ENCODE results near the gene PSEN1.

Gene PSEN1

DNA sequence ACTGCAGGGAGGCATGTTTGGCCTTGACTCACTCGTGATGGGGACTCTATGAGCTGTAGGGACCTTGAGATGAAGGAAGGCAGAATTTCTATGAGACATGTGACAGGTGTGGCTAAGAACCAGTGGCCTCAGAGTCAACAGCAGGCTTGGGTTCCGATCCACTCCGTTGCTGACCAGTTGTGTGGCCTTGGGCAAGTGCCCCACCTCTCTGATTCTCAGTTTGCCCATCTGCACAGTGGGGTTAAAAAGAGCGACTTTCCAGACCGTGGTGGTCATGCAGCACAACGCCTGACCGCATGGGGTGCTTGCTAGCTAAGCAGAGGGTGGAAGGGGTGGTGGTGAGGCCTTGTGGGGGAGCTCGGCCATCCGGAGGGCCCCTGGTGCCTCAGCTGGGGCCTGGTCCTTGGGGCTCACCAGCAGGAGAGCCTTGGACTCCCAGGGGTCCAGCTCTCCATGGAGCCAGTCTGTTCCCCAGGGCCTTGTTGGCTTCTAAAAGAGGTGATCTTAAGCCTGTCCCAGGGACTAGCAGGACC lies 119.5 kb downstream of the PSEN1 start:
- no peak for DNase-seq

DNA sequence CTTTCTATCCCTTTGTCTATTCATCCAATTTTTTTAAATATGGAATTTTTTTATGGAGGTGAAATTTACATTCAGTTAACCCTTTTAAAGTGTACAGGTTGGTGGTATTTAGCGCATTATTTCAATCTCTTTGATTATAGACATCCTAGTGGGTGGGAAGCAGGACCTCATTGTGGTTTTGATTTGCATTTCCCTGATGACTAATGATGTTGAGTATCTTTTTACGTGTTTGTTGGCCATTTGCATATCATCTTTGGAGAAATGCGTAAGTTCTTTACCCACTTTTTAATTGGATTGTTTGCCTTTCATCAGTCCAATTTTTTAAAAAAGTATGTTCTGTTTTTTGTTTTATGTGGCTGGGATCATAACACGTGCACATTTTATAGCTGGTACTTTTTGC lies 121.8 kb downstream of the PSEN1 start:
- no peak for DNase-seq

DNA sequence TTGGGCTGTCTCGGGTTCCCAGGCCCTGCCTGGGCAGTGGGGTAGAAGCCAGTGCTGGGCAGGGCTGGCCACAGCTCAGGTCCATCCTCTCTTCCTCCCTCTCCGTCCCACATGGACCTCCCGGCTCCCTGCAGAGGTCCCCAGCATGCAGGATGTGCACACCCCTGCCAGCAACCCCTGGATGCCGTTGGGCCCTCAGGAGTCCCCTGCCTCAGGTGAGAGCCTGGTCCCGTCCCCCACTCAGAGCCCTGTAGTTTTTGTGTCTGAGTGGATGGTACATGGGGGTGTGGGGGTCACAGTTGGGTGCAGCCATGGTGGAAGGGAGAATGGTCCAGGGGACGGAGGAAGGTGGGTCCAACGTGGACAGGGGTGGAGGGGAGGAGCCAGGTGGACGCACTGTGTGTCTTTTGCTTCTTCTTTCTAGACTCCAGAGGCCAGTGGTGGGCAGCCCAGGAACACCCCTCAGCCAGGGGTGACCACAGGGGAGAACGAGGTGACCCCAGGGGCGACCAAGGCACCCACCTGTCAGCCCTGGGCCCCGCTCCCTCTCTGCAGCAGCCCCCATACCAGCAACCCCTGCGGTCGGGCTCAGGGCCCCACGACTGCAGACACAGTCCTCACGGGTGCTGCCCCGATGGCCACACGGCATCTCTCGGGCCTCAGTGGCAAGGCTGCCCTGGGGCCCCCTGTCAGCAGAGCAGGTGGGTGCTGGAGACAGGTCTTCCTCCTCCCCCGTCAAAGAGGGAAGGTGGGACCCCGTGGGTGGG lies 122.7 kb downstream of the PSEN1 start:
- no peak for DNase-seq

DNA sequence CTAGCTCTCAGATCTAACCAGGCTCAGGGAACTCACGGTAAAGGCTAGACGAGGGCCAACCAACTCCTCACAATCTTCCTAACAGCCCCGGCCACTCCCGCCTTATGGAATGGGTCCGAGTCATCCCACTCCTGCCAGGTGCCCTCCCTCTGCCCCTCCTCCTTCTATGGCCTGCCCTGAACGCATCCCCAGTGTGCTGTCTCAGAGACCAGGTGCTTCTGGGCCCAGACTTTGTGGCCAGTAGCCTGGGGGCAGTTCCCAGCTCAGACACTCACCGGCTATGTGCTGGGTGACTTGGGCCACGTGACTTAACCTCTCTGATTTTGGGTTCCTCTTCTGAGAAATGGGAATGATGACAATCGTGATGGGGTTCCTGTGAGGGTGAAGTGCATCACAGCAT lies 123.5 kb downstream of the PSEN1 start:
- DNase-seq = no peak

DNA sequence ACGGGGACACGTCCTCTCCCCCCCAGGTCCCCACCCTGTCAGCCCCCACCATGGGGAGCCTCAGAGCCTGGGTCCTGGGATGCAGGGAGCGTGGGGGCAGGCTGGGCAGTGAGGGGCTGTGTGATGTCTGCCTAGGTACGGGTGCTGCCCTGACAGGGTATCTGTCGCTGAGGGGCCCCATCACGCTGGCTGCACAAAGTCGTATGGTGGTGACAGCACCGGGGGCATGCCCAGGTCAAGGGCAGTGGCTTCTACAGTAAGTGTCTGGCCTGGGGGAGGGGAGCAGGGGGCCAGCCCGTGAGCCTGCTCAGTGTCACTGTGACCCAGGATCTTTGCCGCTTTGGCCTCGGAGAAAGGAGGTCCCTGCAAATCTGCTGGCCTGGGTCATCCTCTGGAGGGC lies 124.3 kb downstream of the PSEN1 start:
- DNase-seq = no peak

DNA sequence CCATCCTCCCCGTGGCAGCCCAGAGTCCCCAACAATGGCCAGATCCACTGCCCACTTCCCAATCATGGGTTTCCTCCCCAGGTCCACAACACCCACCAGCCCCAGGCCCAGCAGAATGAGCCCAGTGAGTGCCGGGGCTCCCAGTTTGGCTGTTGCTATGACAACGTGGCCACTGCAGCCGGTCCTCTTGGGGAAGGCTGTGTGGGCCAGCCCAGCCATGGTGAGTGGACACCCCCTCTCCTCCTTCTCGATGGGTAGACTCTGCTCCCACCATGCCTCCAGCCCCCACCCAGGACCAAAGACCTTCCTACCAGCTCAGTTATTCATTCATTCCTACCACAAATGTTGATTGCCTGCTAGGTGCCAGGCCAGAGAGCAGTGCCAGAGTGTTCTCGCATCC lies 124.8 kb downstream of the PSEN1 start:
- no peak for DNase-seq

DNA sequence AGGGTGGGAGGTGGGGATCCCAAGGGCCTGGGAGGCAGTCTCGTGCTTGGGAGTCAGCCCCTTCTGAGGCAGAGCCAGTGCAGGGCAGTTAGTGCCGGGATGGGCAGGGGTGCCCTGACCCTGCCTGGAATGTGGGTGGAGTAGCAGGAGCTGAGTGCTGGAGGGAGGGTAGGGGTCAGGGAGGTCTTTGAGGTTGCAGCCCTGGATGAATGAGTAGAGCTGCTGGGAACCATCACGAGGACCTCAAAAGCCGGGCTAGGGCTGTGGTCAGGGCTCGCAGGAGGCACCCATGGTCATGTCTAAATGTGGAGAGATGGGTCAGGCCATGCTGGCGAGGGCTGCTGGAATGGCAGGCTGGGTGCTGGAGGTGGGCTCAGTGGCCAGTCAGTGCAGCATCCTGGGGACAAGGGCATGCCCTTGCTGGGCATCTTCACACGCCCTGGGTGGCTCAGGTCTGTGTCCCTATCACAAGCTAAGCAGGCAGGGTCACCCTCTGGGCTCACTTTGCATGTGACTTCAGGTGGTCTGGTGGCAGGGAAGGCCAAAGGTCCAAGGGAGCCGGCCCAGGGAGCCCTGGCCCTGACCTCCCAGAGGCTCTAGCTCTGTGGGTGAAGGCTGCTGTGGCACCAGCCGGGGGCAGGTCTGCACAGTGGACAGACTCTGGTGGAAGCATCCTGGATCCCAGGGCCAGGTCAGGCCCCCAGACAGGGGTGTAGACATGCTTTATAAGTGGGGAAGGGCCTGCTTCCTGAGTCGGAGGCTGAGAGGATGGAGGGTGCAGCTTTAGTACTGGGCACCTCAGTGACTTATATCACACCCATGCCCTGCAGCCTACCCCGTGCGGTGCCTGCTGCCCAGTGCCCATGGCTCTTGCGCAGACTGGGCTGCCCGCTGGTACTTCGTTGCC lies 125.5 kb downstream of the PSEN1 start:
- no peak for DNase-seq

DNA sequence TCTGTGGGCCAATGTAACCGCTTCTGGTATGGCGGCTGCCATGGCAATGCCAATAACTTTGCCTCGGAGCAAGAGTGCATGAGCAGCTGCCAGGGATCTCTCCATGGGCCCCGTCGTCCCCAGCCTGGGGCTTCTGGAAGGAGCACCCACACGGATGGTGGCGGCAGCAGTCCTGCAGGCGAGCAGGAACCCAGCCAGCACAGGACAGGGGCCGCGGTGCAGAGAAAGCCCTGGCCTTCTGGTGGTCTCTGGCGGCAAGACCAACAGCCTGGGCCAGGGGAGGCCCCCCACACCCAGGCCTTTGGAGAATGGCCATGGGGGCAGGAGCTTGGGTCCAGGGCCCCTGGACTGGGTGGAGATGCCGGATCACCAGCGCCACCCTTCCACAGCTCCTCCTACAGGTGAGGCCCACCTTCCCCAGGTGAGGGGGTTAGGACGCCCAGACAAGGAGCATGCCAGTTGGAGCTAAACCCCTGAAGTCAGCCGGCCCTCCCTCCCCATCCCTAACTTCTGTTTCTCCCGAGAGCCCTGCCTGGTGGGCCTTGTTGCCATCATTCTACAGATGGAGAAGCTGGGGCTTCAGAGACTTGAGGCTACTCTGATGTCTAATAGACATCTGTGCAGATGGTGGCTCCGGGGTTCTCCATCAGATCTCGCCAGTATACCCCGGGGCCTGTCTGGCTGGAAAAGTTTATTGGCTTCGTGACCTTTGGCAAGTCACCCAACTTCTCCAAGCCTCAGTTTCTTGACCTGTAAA lies 126.3 kb downstream of the PSEN1 start:
- DNase-seq = no peak

DNA sequence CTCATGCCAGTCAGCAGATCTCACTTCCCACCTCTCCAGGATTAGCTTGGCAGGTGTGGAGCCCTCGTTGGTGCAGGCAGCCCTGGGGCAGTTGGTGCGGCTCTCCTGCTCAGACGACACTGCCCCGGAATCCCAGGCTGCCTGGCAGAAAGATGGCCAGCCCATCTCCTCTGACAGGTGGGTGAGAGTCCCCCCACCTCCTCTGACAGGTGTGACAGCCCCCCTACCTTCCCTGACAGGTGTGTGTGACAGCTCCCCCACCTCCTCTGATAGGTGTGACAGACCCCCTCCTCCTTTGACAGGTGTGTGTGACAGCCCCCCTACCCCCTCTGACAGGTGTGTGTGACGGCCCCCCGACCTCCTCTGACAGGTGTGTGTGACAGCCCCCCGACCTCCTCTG lies 127.3 kb downstream of the PSEN1 start:
- peak; percentile 36 for DNase-seq

DNA sequence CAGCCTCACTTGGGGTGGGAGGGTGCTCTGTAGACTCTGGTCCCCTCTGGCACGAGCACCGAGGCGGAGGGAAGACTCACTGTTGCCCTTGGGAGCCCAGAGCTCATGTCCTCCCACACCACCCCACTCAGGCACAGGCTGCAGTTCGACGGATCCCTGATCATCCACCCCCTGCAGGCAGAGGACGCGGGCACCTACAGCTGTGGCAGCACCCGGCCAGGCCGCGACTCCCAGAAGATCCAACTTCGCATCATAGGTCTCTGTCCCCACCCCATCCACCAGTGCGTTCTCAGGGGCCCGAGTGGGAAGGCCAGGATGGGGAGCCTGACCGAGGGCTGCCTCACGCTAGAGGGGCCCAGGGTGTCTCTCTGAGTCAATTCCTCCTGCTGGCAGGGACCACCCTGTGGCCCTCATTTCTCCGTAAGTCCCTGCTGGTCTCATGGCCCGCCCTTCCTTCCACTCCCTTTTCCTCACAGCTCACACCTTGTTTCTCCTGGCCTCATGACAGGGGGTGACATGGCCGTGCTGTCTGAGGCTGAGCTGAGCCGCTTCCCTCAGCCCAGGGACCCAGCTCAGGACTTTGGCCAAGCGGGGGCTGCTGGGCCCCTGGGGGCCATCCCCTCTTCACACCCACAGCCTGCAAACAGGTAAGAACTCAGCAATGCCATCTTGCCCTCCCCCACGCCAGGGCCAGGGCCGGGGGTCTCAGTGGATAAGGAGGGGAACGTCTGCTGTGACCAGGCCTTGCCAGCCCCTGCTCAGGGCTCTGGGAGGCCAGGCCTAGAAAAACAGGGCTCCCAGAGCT lies 128.0 kb downstream of the PSEN1 start:
- no peak for DNase-seq

DNA sequence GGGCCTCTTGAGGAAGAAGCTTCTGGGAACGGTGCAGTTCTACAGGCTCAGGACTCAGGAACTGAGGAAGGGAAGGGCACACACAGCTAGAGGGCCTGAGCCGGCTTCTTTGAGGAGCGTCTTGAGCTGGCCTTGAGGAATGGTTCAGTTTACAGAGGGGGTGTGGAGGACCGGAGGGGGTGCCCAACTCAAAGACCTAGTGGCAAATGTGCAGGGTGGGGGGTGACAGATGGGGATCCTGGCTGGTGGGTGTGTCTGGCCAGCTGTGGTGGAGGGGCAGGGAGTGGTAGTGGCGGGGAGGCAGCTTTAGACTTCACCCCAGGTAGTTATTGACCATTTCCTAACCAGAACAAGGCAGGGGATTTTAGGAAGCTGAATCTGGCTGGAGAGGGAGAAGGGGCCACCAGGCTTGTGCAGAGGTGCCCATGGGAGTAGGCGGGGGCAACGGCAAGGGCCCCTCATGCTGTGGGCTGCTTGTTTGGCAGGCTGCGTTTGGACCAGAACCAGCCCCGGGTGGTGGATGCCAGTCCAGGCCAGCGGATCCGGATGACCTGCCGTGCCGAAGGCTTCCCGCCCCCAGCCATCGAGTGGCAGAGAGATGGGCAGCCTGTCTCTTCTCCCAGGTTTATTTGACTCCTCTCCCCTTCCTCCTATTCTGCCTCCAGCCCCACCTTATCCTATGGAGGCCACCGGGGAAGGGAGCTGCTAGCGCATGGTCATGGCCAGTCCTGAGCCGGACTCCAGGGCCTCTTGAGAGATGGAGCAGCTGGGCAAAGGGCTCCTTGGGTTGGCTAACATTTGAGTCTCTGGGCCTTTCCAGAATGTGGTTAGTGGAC lies 128.8 kb downstream of the PSEN1 start:
- no peak for DNase-seq

DNA sequence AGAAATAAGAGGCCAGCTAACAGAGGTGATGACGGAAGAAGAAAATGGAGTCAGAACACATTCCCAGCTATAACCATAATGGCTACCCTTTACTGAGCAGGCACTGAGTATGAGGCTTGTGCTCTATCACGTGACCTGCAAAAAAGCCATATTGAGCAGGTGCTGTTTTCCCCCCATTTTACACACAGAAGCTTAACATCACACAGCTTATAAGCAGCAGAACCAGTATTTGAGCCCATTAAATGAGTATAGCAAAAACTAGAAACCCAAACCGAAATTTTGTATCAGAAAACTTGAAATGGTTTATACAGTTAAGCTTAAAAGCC lies 129.4 kb downstream of the PSEN1 start:
- no peak for DNase-seq

DNA sequence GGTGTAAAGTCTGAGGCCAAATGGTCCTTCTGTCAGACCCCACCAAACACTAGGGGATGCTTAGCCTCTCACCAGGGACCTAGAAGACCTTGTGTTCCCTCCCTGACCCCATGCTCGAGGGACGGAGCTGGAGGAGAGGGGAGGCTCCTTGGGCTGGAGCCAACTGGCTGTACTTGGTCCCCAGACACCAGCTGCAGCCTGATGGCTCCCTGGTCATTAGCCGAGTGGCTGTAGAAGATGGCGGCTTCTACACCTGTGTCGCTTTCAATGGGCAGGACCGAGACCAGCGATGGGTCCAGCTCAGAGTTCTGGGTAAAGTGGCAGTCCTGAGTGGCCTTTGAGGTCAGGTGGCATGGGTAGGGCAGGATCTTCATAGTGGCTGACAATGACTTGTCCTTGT lies 130.0 kb downstream of the PSEN1 start:
- no peak for DNase-seq

DNA sequence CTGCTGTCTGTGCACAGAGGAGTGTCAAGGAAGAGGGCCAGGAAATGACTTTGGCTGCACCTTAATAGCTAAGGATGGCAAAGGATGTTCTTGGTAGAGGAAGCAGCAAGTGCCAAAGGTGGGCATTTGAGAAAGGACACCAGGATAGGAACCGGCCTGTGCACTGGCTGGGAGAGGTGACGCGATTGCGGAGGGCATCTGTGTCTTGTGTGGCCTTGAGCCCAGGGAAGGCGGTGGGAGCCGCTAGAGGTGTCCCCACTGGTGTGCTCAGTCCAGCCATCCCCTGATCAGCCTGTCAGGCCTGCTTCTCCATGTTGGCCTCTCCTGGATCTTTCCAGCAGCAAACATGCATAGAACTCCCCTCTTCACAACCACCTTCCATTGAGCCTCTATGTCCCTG lies 131.2 kb downstream of the PSEN1 start:
- DNase-seq = no peak

DNA sequence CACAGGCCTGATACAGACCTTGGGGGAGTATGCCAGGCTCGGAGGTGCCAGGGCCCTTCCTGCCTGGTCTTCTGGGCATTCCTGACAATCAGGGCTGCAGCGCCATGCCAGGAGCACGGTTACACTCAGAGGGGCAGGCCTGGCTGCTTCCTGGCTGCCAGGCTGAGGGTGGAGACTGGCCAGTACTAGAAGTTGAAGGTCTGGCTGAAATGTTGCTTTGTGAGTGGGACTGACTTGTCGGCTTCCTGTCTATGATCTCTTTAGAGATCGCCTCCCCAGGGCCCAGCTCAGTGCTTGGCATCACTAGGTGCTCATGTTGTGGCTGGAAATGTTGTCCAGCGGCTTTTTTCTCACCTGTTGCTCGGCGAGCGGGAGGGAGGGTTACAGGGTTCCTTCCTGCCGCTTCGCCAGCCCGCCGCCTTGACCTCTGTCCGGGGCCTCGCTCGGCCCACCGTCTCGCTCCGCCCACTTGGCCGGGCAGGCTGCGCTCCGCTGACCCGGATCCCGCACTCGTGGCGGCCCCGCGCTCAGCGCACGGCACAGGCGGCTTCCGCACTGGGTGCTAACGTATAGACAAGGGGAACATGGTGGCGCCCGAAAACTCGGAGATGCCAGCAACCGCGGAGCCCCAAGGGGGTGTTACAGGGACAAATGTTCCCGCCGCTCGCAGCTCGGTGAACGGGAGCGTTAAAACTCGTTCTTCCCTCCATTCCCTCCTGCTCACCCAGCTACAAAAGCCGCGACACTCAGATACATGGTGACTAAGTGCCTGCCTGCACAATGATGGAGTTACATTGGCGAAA lies 133.6 kb downstream of the PSEN1 start:
- no peak for DNase-seq

DNA sequence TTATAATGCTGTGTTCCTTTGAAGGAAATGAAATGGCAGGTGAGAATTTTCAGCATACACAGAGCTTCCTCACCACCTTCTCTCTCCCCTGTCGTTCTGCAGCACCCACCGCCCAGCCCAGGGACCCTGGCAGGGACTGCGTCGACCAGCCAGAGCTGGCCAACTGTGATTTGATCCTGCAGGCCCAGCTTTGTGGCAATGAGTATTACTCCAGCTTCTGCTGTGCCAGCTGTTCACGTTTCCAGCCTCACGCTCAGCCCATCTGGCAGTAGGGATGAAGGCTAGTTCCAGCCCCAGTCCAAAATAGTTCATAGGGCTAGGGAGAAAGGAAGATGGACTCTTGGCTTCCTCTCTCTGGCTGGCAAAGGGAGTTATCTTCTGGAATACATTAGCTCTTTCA lies 136.1 kb downstream of the PSEN1 start:
- peak; percentile 86 for DNase-seq

All from NCI-H2171 treated with DMSO at 0.1 percent for 48 hours (cell line).